Measurements from ENCODE around the gene DLGAP1. TPM values are rescaled to one million over a fixed set of nuclear protein-coding genes. Genes with fewer than 3 reads are reported as not detected.

DLGAP1 gene
- total and polyA plus RNA-seq, 4 donors, result 0.54 to 11.8 (median 3.1) TPM

- Histone ChIP-seq H3K4me3 (no peak overlapping the region), H3K9me3 (ENCODE audit: control insufficient read depth in 4 of 4, insufficient read depth in 3 of 4, low read length in 3 of 4) (peaks cover 0 to 4% (median 0%) of the 10 kb centered on the region in 4 donors), H3K36me3 (ENCODE audit: control insufficient read depth in 4 of 4, insufficient read depth in 4 of 4, low read length in 4 of 4) (peaks cover 5 to 37% (median 25%) of the 10 kb centered on the region in 4 donors), H3K27me3 (ENCODE audit: control insufficient read depth in 3 of 3, insufficient read depth in 3 of 3, low read length in 2 of 3) (no peaks in the 10 kb centered on the region), H3K4me1 (ENCODE audit: control insufficient read depth in 5 of 5, insufficient read depth in 5 of 5, low read length in 5 of 5) (peaks cover 0 to 18% (median 5%) of the 10 kb centered on the region in 5 donors), H3K9ac (ENCODE audit: insufficient read depth in 1 of 2, low read length in 2 of 2) (no peak overlapping the region), H3K27ac (ENCODE audit: low read depth in 1 of 2, low read length in 1 of 2) (no peak overlapping the region)
- no peak for DNase-seq
- no peak for ATAC-seq (ENCODE audit: insufficient read depth, low FRiP score)
- WGBS, 2 donors, result 98% methylated on average over 4 of the region's 4 CpGs
- TF ChIP-seq, protein P1, sequence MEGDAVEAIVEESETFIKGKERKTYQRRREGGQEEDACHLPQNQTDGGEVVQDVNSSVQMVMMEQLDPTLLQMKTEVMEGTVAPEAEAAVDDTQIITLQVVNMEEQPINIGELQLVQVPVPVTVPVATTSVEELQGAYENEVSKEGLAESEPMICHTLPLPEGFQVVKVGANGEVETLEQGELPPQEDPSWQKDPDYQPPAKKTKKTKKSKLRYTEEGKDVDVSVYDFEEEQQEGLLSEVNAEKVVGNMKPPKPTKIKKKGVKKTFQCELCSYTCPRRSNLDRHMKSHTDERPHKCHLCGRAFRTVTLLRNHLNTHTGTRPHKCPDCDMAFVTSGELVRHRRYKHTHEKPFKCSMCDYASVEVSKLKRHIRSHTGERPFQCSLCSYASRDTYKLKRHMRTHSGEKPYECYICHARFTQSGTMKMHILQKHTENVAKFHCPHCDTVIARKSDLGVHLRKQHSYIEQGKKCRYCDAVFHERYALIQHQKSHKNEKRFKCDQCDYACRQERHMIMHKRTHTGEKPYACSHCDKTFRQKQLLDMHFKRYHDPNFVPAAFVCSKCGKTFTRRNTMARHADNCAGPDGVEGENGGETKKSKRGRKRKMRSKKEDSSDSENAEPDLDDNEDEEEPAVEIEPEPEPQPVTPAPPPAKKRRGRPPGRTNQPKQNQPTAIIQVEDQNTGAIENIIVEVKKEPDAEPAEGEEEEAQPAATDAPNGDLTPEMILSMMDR (IDR thresholded peaks at IDR 0.05; ENCODE audit: control extremely low read depth, extremely low read depth), result no peak
These were observed 994.2 kb downstream of the DLGAP1 start for GRCh38 chr18:3460823-3461398.

- ATAC-seq (ENCODE audit: insufficient read depth, low FRiP score) (no peak), DNase-seq (no peak)
- peaks cover 0 to 4% (median 0%) of the 10 kb centered on the region in 4 donors for H3K9me3 ChIP-seq (ENCODE audit: control insufficient read depth in 4 of 4, insufficient read depth in 3 of 4, low read length in 3 of 4)
- H3K9ac ChIP-seq (ENCODE audit: insufficient read depth in 1 of 2, low read length in 2 of 2), result no peak overlapping the region
- no peaks in the 10 kb centered on the region for H3K27me3 ChIP-seq (ENCODE audit: control insufficient read depth in 3 of 3, insufficient read depth in 3 of 3, low read length in 2 of 3)
- peaks cover 5 to 37% (median 25%) of the 10 kb centered on the region in 4 donors for H3K36me3 ChIP-seq (ENCODE audit: control insufficient read depth in 4 of 4, insufficient read depth in 4 of 4, low read length in 4 of 4)
- no peak overlapping the region for H3K27ac ChIP-seq (ENCODE audit: low read depth in 1 of 2, low read length in 1 of 2)
- H3K4me3 ChIP-seq, result no peak overlapping the region
- peaks cover 4 to 30% (median 9%) of the 10 kb centered on the region in 5 donors for H3K4me1 ChIP-seq (ENCODE audit: control insufficient read depth in 5 of 5, insufficient read depth in 5 of 5, low read length in 5 of 5)
- TF ChIP-seq, protein P1 (IDR thresholded peaks at IDR 0.05; ENCODE audit: control extremely low read depth, extremely low read depth), result no peak
- WGBS, 2 donors, result 75 to 84% methylated on average over 5 of the region's 5 CpGs
These were observed 995.9 kb downstream of the DLGAP1 start for GRCh38 chr18:3458952-3459853.

DNA sequence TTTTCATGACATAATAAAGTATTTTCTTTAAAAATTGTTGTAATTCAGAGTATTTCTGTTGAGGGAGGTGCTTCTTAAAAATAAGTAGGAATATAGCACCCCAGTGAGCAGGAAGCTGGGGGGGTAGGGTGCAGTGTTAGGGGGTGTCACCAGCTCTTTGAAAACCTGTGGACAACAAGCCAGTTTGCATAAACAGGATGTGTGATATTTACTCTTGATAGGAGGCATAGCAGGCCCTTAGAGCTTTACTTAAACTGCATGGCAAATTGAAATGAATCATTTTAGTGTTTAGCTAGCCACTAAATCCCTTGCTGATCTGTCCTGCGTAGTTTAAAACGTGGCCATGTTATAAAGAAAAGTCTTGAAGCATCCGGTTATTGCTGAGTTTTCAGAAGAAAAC is 996.7 kb downstream of the DLGAP1 start:
- 65 to 76% methylated on average over 3 of the region's 3 CpGs for WGBS, 2 donors

More for the DNA sequence above, 996.7 kb downstream of the DLGAP1 start:
- Histone ChIP-seq H3K4me3 (no peak overlapping the region), H3K9ac (ENCODE audit: insufficient read depth in 1 of 2, low read length in 2 of 2) (no peak overlapping the region), H3K27me3 (ENCODE audit: control insufficient read depth in 3 of 3, insufficient read depth in 3 of 3, low read length in 2 of 3) (no peaks in the 10 kb centered on the region), H3K27ac (ENCODE audit: low read depth in 1 of 2, low read length in 1 of 2) (no peak overlapping the region), H3K36me3 (ENCODE audit: control insufficient read depth in 4 of 4, insufficient read depth in 4 of 4, low read length in 4 of 4) (peaks cover 5 to 37% (median 25%) of the 10 kb centered on the region in 4 donors), H3K9me3 (ENCODE audit: control insufficient read depth in 4 of 4, insufficient read depth in 3 of 4, low read length in 3 of 4) (peaks cover 0 to 4% (median 0%) of the 10 kb centered on the region in 4 donors), H3K4me1 (ENCODE audit: control insufficient read depth in 5 of 5, insufficient read depth in 5 of 5, low read length in 5 of 5) (peaks cover 4 to 34% (median 9%) of the 10 kb centered on the region in 5 donors)
- no peak for ATAC-seq (ENCODE audit: insufficient read depth, low FRiP score)
- TF ChIP-seq, protein P1 (IDR thresholded peaks at IDR 0.05; ENCODE audit: control extremely low read depth, extremely low read depth), result no peak
- no peak for DNase-seq

Data from lung (tissue), 12 donors.